H9 (cell line): ENCODE results near the gene CAMK2B. TPM values are rescaled to one million over a fixed set of nuclear protein-coding genes. Genes with fewer than 3 reads are reported as not detected.

ENCODE experiments used
- DNase-seq: peaks from one replicate; pipeline ENCODE4 v3.0.0-alpha.2; 2017
- H2AFZ ChIP-seq: one replicate; pipeline ENCODE4 v1.6.1; 2013; ENCODE audit warnings: mild to moderate bottlenecking, low read length, control low read depth, moderate library complexity
- H2AK5ac ChIP-seq: 2 replicates; pipeline ENCODE4 v1.6.1; 2013; ENCODE audit warnings: low read length, control low read depth, mixed read lengths; ENCODE audit not compliant: insufficient read length
- H2BK120ac ChIP-seq: one replicate; pipeline ENCODE4 v1.6.1; 2013; ENCODE audit warnings: low read depth, mild to moderate bottlenecking, low read length, control low read depth, inconsistent platforms; ENCODE audit not compliant: poor library complexity, severe bottlenecking
- H2BK12ac ChIP-seq: 2 replicates; pipeline ENCODE4 v1.6.1; 2013; ENCODE audit warnings: low read length, control low read depth, mixed read lengths, low read depth; ENCODE audit not compliant: insufficient read length
- H2BK15ac ChIP-seq: 2 replicates; pipeline ENCODE4 v1.6.1; 2013; ENCODE audit warnings: low read depth, low read length, control low read depth
- H2BK20ac ChIP-seq: one replicate; pipeline ENCODE4 v1.6.1; 2013; ENCODE audit warnings: low read depth, mild to moderate bottlenecking, low read length, control low read depth, inconsistent platforms; ENCODE audit not compliant: poor library complexity, severe bottlenecking
- H2BK5ac ChIP-seq: 2 replicates; pipeline ENCODE4 v1.6.1; 2013; ENCODE audit warnings: low read length, control low read depth, mixed read lengths; ENCODE audit not compliant: insufficient read length
- H3K14ac ChIP-seq: 2 replicates; pipeline ENCODE4 v1.6.1; 2013; ENCODE audit warnings: low read length, control low read depth; ENCODE audit not compliant: insufficient read depth
- H3K18ac ChIP-seq: 2 replicates; pipeline ENCODE4 v1.6.1; 2013; ENCODE audit warnings: low read depth, mild to moderate bottlenecking, mixed read lengths, low read length, control low read depth; ENCODE audit not compliant: insufficient read length
- H3K23ac ChIP-seq: 2 replicates; pipeline ENCODE4 v1.6.1; 2013; ENCODE audit warnings: low read length, control low read depth, mixed read lengths, low read depth; ENCODE audit not compliant: insufficient read length
- H3K23me2 ChIP-seq: 2 replicates; pipeline ENCODE4 v1.6.1; 2013; ENCODE audit warnings: low read depth, mild to moderate bottlenecking, mixed read lengths, low read length, control low read depth; ENCODE audit not compliant: insufficient read length, poor library complexity, severe bottlenecking
- H3K27ac ChIP-seq: 2 replicates; pipeline ENCODE4 v1.5.1; 2013; ENCODE audit warnings: low read length, control low read depth, mixed read lengths, low read depth; ENCODE audit not compliant: insufficient read length
- H3K27me3 ChIP-seq: 2 replicates; pipeline ENCODE4 v1.6.1; 2013; ENCODE audit warnings: low read length, control low read depth, inconsistent platforms; ENCODE audit not compliant: insufficient read depth
- H3K4ac ChIP-seq: 2 replicates; pipeline ENCODE4 v1.6.1; 2013; ENCODE audit warnings: low read depth, mild to moderate bottlenecking, control low read depth, inconsistent platforms, low read length, moderate library complexity
- H3K4me1 ChIP-seq: 2 replicates; pipeline ENCODE4 v1.6.1; 2013; ENCODE audit warnings: low read length, control low read depth, inconsistent platforms; ENCODE audit not compliant: insufficient read depth
- H3K4me2 ChIP-seq: 2 replicates; pipeline ENCODE4 v1.6.1; 2013; ENCODE audit warnings: low read length, control low read depth, mixed read lengths; ENCODE audit not compliant: insufficient read length, insufficient read depth
- H3K56ac ChIP-seq: 2 replicates; pipeline ENCODE4 v1.6.1; 2013; ENCODE audit warnings: low read depth, mild to moderate bottlenecking, mixed read lengths, low read length, control low read depth; ENCODE audit not compliant: insufficient read length
- H3K79me1 ChIP-seq: 2 replicates; pipeline ENCODE4 v1.6.1; 2013; ENCODE audit warnings: low read depth, mild to moderate bottlenecking, moderate library complexity, low read length, control low read depth, inconsistent platforms; ENCODE audit not compliant: insufficient read depth, poor library complexity, severe bottlenecking
- H3K79me2 ChIP-seq: 2 replicates; pipeline ENCODE4 v1.6.1; 2013; ENCODE audit warnings: low read length, control low read depth, inconsistent platforms; ENCODE audit not compliant: insufficient read depth
- H3K9ac ChIP-seq: 2 replicates; pipeline ENCODE4 v1.6.1; 2013; ENCODE audit warnings: low read length, control low read depth, mixed read lengths; ENCODE audit not compliant: insufficient read length; ENCODE audit errors: extremely low read depth
- H3K9me3 ChIP-seq: one replicate; pipeline ENCODE4 v1.6.1; 2013; ENCODE audit warnings: low read depth, low read length, inconsistent platforms; ENCODE audit not compliant: control insufficient read depth
- H3T11ph ChIP-seq: one replicate; pipeline ENCODE4 v1.6.1; 2013; ENCODE audit warnings: mild to moderate bottlenecking, low read length, control low read depth, inconsistent platforms
- H4K20me1 ChIP-seq: one replicate; pipeline ENCODE4 v1.6.1; 2013; ENCODE audit not compliant: control insufficient read depth, insufficient read length, insufficient read depth
- H4K5ac ChIP-seq: 2 replicates; pipeline ENCODE4 v1.6.1; 2013; ENCODE audit warnings: low read depth, mild to moderate bottlenecking, mixed read lengths, low read length, control low read depth; ENCODE audit not compliant: insufficient read length
- H4K8ac ChIP-seq: replicated peaks from 2 replicates; pipeline ENCODE4 v1.6.1; 2013; ENCODE audit warnings: low read length, control low read depth, mixed read lengths, low read depth; ENCODE audit not compliant: insufficient read length
- H4K91ac ChIP-seq: 2 replicates; pipeline ENCODE4 v1.6.1; 2013; ENCODE audit warnings: low read depth, mild to moderate bottlenecking, moderate library complexity, mixed read lengths, low read length, control low read depth; ENCODE audit not compliant: insufficient read length
- H3K27ac Mint-ChIP-seq, 3 experiments: 2 replicates in 2 of 3; 3 replicates in 1 of 3; pipeline ENCODE4 v1.8.0; 2020 to 2021; ENCODE audit warnings: mixed read lengths in 3 of 3, mild to moderate bottlenecking in 1 of 3, moderate library complexity in 1 of 3
- H3K27me3 Mint-ChIP-seq: 2 replicates; pipeline ENCODE4 v1.8.0; 2021; ENCODE audit warnings: low read depth, mild to moderate bottlenecking, moderate library complexity, mixed read lengths
- H3K36me3 Mint-ChIP-seq, 3 experiments: 2 replicates in 2 of 3; 3 replicates in 1 of 3; pipeline ENCODE4 v1.8.0; 2020 to 2021; ENCODE audit warnings: low read depth in 3 of 3, mixed read lengths in 3 of 3; ENCODE audit not compliant: insufficient read depth in 1 of 3
- H3K4me1 Mint-ChIP-seq, 2 experiments: 2 replicates each; pipeline ENCODE4 v1.8.0; 2020; ENCODE audit warnings: mixed read lengths in 2 of 2
- H3K4me3 Mint-ChIP-seq, 2 experiments: 2 replicates in 1 of 2; 3 replicates in 1 of 2; pipeline ENCODE4 v1.8.0; 2020 to 2021; ENCODE audit warnings: mild to moderate bottlenecking in 2 of 2, mixed read lengths in 2 of 2, moderate library complexity in 1 of 2
- H3K9me3 Mint-ChIP-seq, 2 experiments: 2 replicates in 1 of 2; 3 replicates in 1 of 2; pipeline ENCODE4 v1.8.0; 2020; ENCODE audit warnings: mild to moderate bottlenecking in 2 of 2, mixed read lengths in 2 of 2, moderate library complexity in 1 of 2
- CTCF ChIP-seq: fragments of 200-600 bp; sonication (generic); conservative IDR thresholded peaks from 3 replicates; pipeline ENCODE4 v1.8.0; 2021; ENCODE audit warnings: antibody characterized with exemption, mild to moderate bottlenecking
- WGBS: extraction: QIAGEN DNeasy Blood & Tissue Kit; methylation state at CpG from one replicate; pipeline ENCODE4 v1.1.7; 2013; ENCODE audit warnings: missing lambda C conversion rate, low lambda C conversion rate, mixed read lengths; ENCODE audit not compliant: insufficient read length; ENCODE audit errors: extremely low coverage; 5-methylcytosine and 5-hydroxymethylcytosine counted together
- total RNA-seq: library from RNA; stranded (reverse); gene quantifications from 2 replicates; pipeline ENCODE4 v1.2.1, GENCODE V29; 2021

CAMK2B gene
- total RNA-seq, 1 experiment from 2014 or later, result 0.17 TPM

GRCh38 chr7:44330331-44330730 is 4.9 kb upstream of the CAMK2B start:
- TF ChIP-seq CTCF, result no peak
- Histone ChIP-seq H3K27me3 (peaks cover 15% of the 10 kb centered on the region; the same call in 1 of the 2 replicates), H4K8ac (no peak overlapping the region), H3K27ac (no peak overlapping the region), H3T11ph (no peak overlapping the region), H3K4me2 (no peak overlapping the region), H3K9ac (no peak overlapping the region), H4K91ac (no peak overlapping the region), H3K56ac (no peak overlapping the region), H2BK15ac (no peak overlapping the region), H2BK12ac (no peak overlapping the region), H3K23ac (no peak overlapping the region), H3K23me2 (peaks cover 3% of the 10 kb centered on the region), H2AFZ (no peak overlapping the region), H3K79me2 (no peaks in the 10 kb centered on the region), H3K4ac (no peak overlapping the region), H2BK5ac (no peak overlapping the region), H3K4me1 (no peaks in the 10 kb centered on the region), H3K9me3 (no peaks in the 10 kb centered on the region), H3K18ac (no peak overlapping the region), H2AK5ac (no peak overlapping the region), H4K20me1 (no peaks in the 10 kb centered on the region), H3K79me1 (no peaks in the 10 kb centered on the region), H4K5ac (no peak overlapping the region), H3K14ac (no peak overlapping the region), H2BK120ac (no peak overlapping the region), H2BK20ac (no peak overlapping the region)
- no peak overlapping the region for H3K27ac Mint-ChIP-seq
- H3K4me3 Mint-ChIP-seq, result no peak overlapping the region
- WGBS, result no CpG with 5 or more reads among the region's 6 CpGs
- no peaks in the 10 kb centered on the region for H3K9me3 Mint-ChIP-seq
- no peak for DNase-seq
- H3K36me3 Mint-ChIP-seq, result no peaks in the 10 kb centered on the region
- peaks cover 44% of the 10 kb centered on the region for H3K27me3 Mint-ChIP-seq
- peaks cover 3 to 12% of the 10 kb centered on the region in 2 experiments for H3K4me1 Mint-ChIP-seq
